Caco-2 (cell line): Measurements from ENCODE around the gene GABRB1. TPM values are rescaled to one million over a fixed set of nuclear protein-coding genes. Genes with fewer than 3 reads are reported as not detected.

Experiments
- BruUV-seq: library from RNA; stranded (reverse); fragments of 400-500 nt; replicated peaks from 2 replicates; lab custom pipeline; 2021; lab: Mats Ljungman, UMichigan
- CTCF ChIA-PET: fragments of 300-600 bp; sonication (Branson Sonifier 250); formaldehyde crosslinking; loops from one replicate; lab custom pipeline; 2022; ENCODE audit warnings: antibody characterized with exemption; lab: Charles Lee
- POLR2A ChIA-PET: fragments of 300-600 bp; sonication (Branson Sonifier 250); formaldehyde crosslinking; loops from one replicate; lab custom pipeline; 2022; ENCODE audit warnings: antibody characterized with exemption; lab: Charles Lee
- DNase-seq, 2 experiments: peaks; one replicate each; pipeline versions ENCODE4 v3.0.0 to v3.0.0-alpha.2; 2020 to 2022
- H3K27me3 ChIP-seq: replicated peaks from 2 replicates; pipeline ENCODE4 v1.6.0; 2011; ENCODE audit warnings: low read length; ENCODE audit not compliant: control insufficient read depth, insufficient read depth
- H3K36me3 ChIP-seq: 2 replicates; pipeline ENCODE4 v1.5.1; 2011; ENCODE audit warnings: low read length; ENCODE audit not compliant: control insufficient read depth, insufficient read depth
- H3K4me1 ChIP-seq: fragments of 250-450 bp; sonication (Bioruptor Pico); 2 replicates; pipeline ENCODE4 v1.5.1; 2020; ENCODE audit warnings: mild to moderate bottlenecking
- H3K4me3 ChIP-seq: 2 replicates; pipeline ENCODE4 v1.5.1; 2011; ENCODE audit warnings: low read depth, mild to moderate bottlenecking, control low read depth, low read length
- H3K9me3 ChIP-seq: fragments of 250-450 bp; sonication (Bioruptor Pico); 2 replicates; pipeline ENCODE4 v1.5.1; 2020; ENCODE audit warnings: mild to moderate bottlenecking, moderate library complexity
- H3K27ac Mint-ChIP-seq: one replicate; pipeline ENCODE4 v1.8.0; 2022; ENCODE audit warnings: mixed read lengths; ENCODE audit not compliant: unreplicated experiment
- H3K27me3 Mint-ChIP-seq: one replicate; pipeline ENCODE4 v1.8.0; 2022; ENCODE audit warnings: mixed read lengths; ENCODE audit not compliant: insufficient read depth, unreplicated experiment
- H3K36me3 Mint-ChIP-seq: one replicate; pipeline ENCODE4 v1.8.0; 2022; ENCODE audit warnings: mild to moderate bottlenecking, mixed read lengths; ENCODE audit not compliant: insufficient read depth, unreplicated experiment
- H3K4me1 Mint-ChIP-seq: one replicate; pipeline ENCODE4 v1.8.0; 2022; ENCODE audit warnings: low read depth, mixed read lengths; ENCODE audit not compliant: unreplicated experiment
- H3K4me3 Mint-ChIP-seq: one replicate; pipeline ENCODE4 v1.8.0; 2022; ENCODE audit warnings: mild to moderate bottlenecking, moderate library complexity, mixed read lengths; ENCODE audit not compliant: unreplicated experiment
- H3K9me3 Mint-ChIP-seq: one replicate; pipeline ENCODE4 v1.8.0; 2022; ENCODE audit warnings: mixed read lengths; ENCODE audit not compliant: unreplicated experiment
- CTCF ChIP-seq, 2 experiments: fragments of 200-600 bp in 1 of 2; IDR thresholded peaks; 1 replicate in 1 of 2; 2 replicates in 1 of 2; pipeline versions ENCODE4 v1.5.1 to v1.8.0; 2011 to 2022; ENCODE audit warnings: antibody characterized with exemption in 1 of 2, control low read depth in 1 of 2, inconsistent platforms in 1 of 2, low read depth in 1 of 2, low read length in 1 of 2, mild to moderate bottlenecking in 1 of 2, moderate library complexity in 1 of 2; ENCODE audit not compliant: insufficient read depth in 1 of 2, severe bottlenecking in 1 of 2, unreplicated experiment in 1 of 2
- intact Hi-C: fragments of 100-400 bp; cut with micrococcal nuclease; formaldehyde crosslinking; loops from one replicate; pipeline ENCODE4 v1.10.0; 2022; ENCODE audit not compliant: unreplicated experiment
- total RNA-seq: library from RNA; stranded (reverse); gene quantifications from 2 replicates; pipeline ENCODE4 v1.2.3, GENCODE V29; 2022

The GABRB1 gene
- total RNA-seq, 1 experiment from 2014 or later = 10.3 TPM

GRCh38 chr4:47013373-47013772 lies 18.0 kb upstream of the GABRB1 start:
- Mint-ChIP-seq H3K4me1 (peaks cover 8% of the 10 kb centered on the region), H3K36me3 (no peaks in the 10 kb centered on the region), H3K9me3 (no peaks in the 10 kb centered on the region), H3K27me3 (peaks cover 4% of the 10 kb centered on the region), H3K27ac (no peak overlapping the region), H3K4me3 (no peak overlapping the region)
- no peak for TF ChIP-seq CTCF (IDR thresholded peaks at IDR 0.05; ENCODE audit: insufficient read depth in 1 of 2, low read depth in 1 of 2, low read length in 1 of 2, severe bottlenecking in 1 of 2, unreplicated experiment in 1 of 2)
- ChIA-PET POLR2A (no interaction called here), CTCF (no interaction called here)
- no peak for DNase-seq
- BruUV-seq = no TSS peak
- Histone ChIP-seq H3K4me1 (peaks cover 8% of the 10 kb centered on the region; the same call in 1 of the 2 replicates), H3K27me3 (no peaks in the 10 kb centered on the region), H3K9me3 (no peaks in the 10 kb centered on the region), H3K36me3 (no peaks in the 10 kb centered on the region), H3K4me3 (no peak overlapping the region)
- intact Hi-C loops = no loop called here

DNA sequence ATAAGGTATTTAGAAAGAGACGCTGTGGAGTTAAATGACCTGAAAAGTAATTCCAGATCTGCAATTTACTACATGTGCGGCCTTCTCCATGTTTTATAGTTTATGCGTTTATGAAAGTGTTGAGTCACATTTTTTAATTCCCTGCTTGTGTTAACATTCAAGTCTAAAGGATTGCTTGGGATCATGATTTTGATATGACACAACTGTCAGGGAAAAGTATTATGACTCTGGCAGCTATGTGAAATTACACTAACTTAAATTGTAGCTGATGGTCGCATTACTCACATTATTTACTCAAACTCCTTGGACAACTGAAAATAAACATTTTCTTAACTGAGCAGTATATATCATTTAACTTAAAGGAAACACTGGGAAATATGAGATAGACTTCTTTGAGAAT lies 14.3 kb upstream of the GABRB1 start:
- ChIA-PET CTCF (no interaction called here), POLR2A (no interaction called here)
- H3K36me3 ChIP-seq = no peaks in the 10 kb centered on the region
- intact Hi-C loops = no loop called here
- no peaks in the 10 kb centered on the region for H3K27me3 ChIP-seq
- no peaks in the 10 kb centered on the region for H3K9me3 ChIP-seq
- no peak overlapping the region for H3K4me3 ChIP-seq
- no peak for DNase-seq
- H3K27me3 Mint-ChIP-seq = peaks cover 4% of the 10 kb centered on the region
- H3K9me3 Mint-ChIP-seq = peaks cover 13% of the 10 kb centered on the region
- H3K36me3 Mint-ChIP-seq = no peaks in the 10 kb centered on the region
- no peaks in the 10 kb centered on the region for H3K4me1 Mint-ChIP-seq
- BruUV-seq = no TSS peak
- TF ChIP-seq CTCF (IDR thresholded peaks at IDR 0.05; ENCODE audit: insufficient read depth in 1 of 2, low read depth in 1 of 2, low read length in 1 of 2, severe bottlenecking in 1 of 2, unreplicated experiment in 1 of 2) = no peak
- no peak overlapping the region for H3K4me3 Mint-ChIP-seq
- H3K27ac Mint-ChIP-seq = no peak overlapping the region
- H3K4me1 ChIP-seq = no peaks in the 10 kb centered on the region

- intact Hi-C loops = no loop called here
- Histone ChIP-seq H3K36me3 (no peaks in the 10 kb centered on the region), H3K27me3 (no peaks in the 10 kb centered on the region), H3K9me3 (no peaks in the 10 kb centered on the region), H3K4me3 (no peak overlapping the region), H3K4me1 (no peaks in the 10 kb centered on the region)
- ChIA-PET POLR2A (no interaction called here), CTCF (no interaction called here)
- BruUV-seq = no TSS peak
- peaks cover 13% of the 10 kb centered on the region for H3K9me3 Mint-ChIP-seq
- no peak for DNase-seq
- H3K27me3 Mint-ChIP-seq = peaks cover 4% of the 10 kb centered on the region
- no peak overlapping the region for H3K27ac Mint-ChIP-seq
- no peaks in the 10 kb centered on the region for H3K4me1 Mint-ChIP-seq
- H3K36me3 Mint-ChIP-seq = no peaks in the 10 kb centered on the region
- no peak for TF ChIP-seq CTCF (IDR thresholded peaks at IDR 0.05; ENCODE audit: insufficient read depth in 1 of 2, low read depth in 1 of 2, low read length in 1 of 2, severe bottlenecking in 1 of 2, unreplicated experiment in 1 of 2)
- H3K4me3 Mint-ChIP-seq = no peak overlapping the region
Observed at GRCh38 chr4:47017494-47017893, 13.9 kb upstream of the GABRB1 start.
